Limb (tissue), 2 donors: Measurements from ENCODE around the gene ALKBH5.

ENCODE experiments used
- DNase-seq, 2 donors: peaks; one replicate each; pipeline ENCODE4 v3.0.0-alpha.2; 2016; ENCODE audit errors: extremely low spot score in 2 of 2

The ALKBH5 gene

GRCh38 chr17:18258356-18259038, 74.9 kb downstream of the ALKBH5 start, which contains the start of gene FLII:
FLII (minus strand) TSS chr17:18258738; CDS start chr17:18258690, 48 bp downstream.
- peak; percentile 45 to 71 for DNase-seq
